Liver (tissue), 9 donors: ENCODE data around the gene MAGI1. TPM values are rescaled to one million over a fixed set of nuclear protein-coding genes. Genes with fewer than 3 reads are reported as not detected.

Experiments used
- DNase-seq: peaks from one replicate; pipeline ENCODE4 v3.0.0-alpha.2; 2017; ENCODE audit warnings: low spot score
- H3K27ac ChIP-seq, 2 donors: one replicate each; pipeline ENCODE4 v1.7.0; 2013; ENCODE audit warnings: inconsistent platforms in 2 of 2, low read length in 2 of 2, control low read depth in 1 of 2, low read depth in 1 of 2, mild to moderate bottlenecking in 1 of 2
- H3K27me3 ChIP-seq, 4 donors: one replicate each; pipeline versions ENCODE4 v1.6.1 to v1.7.0; 2013; ENCODE audit warnings: low read length in 3 of 4, inconsistent platforms in 1 of 4, mild to moderate bottlenecking in 1 of 4, moderate library complexity in 1 of 4; ENCODE audit not compliant: control insufficient read depth in 4 of 4, insufficient read depth in 4 of 4
- H3K36me3 ChIP-seq, 4 donors: one replicate each; pipeline versions ENCODE4 v1.6.1 to v1.7.0; 2013; ENCODE audit warnings: low read length in 3 of 4, mild to moderate bottlenecking in 3 of 4, low read depth in 1 of 4, moderate library complexity in 1 of 4; ENCODE audit not compliant: control insufficient read depth in 4 of 4, insufficient read depth in 3 of 4
- H3K4me1 ChIP-seq, 4 donors: one replicate each; pipeline versions ENCODE4 v1.6.1 to v1.7.0; 2013; ENCODE audit warnings: low read length in 3 of 4, mild to moderate bottlenecking in 3 of 4, moderate library complexity in 1 of 4; ENCODE audit not compliant: control insufficient read depth in 4 of 4, insufficient read depth in 4 of 4
- H3K4me3 ChIP-seq, 3 donors: one replicate each; pipeline versions ENCODE4 v1.6.1 to v1.7.0; 2013; ENCODE audit warnings: low read length in 3 of 3, control low read depth in 1 of 3, low read depth in 1 of 3, mild to moderate bottlenecking in 1 of 3
- H3K9ac ChIP-seq, 2 donors: one replicate each; pipeline ENCODE4 v1.7.0; 2013; ENCODE audit warnings: low read length in 2 of 2, mild to moderate bottlenecking in 2 of 2, moderate library complexity in 2 of 2, control low read depth in 1 of 2, low read depth in 1 of 2
- H3K9me3 ChIP-seq, 4 donors: one replicate each; pipeline versions ENCODE4 v1.6.1 to v1.7.0; 2013; ENCODE audit warnings: low read length in 3 of 4; ENCODE audit not compliant: control insufficient read depth in 4 of 4
- CTCF ChIP-seq: fragments of 150-350 bp; IDR thresholded peaks from 2 replicates; pipeline ENCODE4 v1.5.1; 2017; ENCODE audit warnings: improper control_type of control experiment, low read depth, low read length; ENCODE audit not compliant: missing input control
- FOXA1 ChIP-seq: IDR thresholded peaks from 2 replicates; pipeline ENCODE4 v1.6.1; 2016; ENCODE audit warnings: antibody characterized with exemption
- GABPA ChIP-seq, 2 donors: IDR thresholded peaks in 1 of 2; conservative IDR thresholded peaks in 1 of 2; 2 replicates each; pipeline ENCODE4 v1.6.1; 2016; ENCODE audit warnings: antibody characterized with exemption in 2 of 2, mild to moderate bottlenecking in 1 of 2, moderate library complexity in 1 of 2
- HNF4G ChIP-seq: IDR thresholded peaks from 2 replicates; pipeline ENCODE4 v1.6.1; 2016; ENCODE audit warnings: antibody characterized with exemption
- NR2F2 ChIP-seq: IDR thresholded peaks from 2 replicates; pipeline ENCODE4 v1.6.1; 2016; ENCODE audit warnings: antibody characterized with exemption
- SP1 ChIP-seq: IDR thresholded peaks from 2 replicates; pipeline ENCODE4 v1.6.1; 2018; ENCODE audit warnings: antibody characterized with exemption, mild to moderate bottlenecking
- TAF1 ChIP-seq: conservative IDR thresholded peaks from 2 replicates; pipeline ENCODE4 v1.6.1; 2016; ENCODE audit warnings: antibody characterized with exemption, mild to moderate bottlenecking
- YY1 ChIP-seq: IDR thresholded peaks from 2 replicates; pipeline ENCODE4 v1.6.1; 2016; ENCODE audit warnings: antibody characterized with exemption, mild to moderate bottlenecking
- WGBS: extraction: QIAGEN DNeasy Blood & Tissue Kit; methylation state at CpG from one replicate; pipeline ENCODE4 v1.1.7; 2013; 5-methylcytosine and 5-hydroxymethylcytosine counted together
- polyA plus RNA-seq, 2 donors: library from polyadenylated mRNA; stranded (reverse) in 1 of 2; unstranded in 1 of 2; fragments of 200-250 nt in 1 of 2; fragments of >200 nt in 1 of 2; fragmentation: Nextera tagmentation in 1 of 2; extraction: Ambion mirVana in 1 of 2; gene quantifications; one replicate each; pipeline versions ENCODE4 v1.2.1 to v1.2.3, GENCODE V29; 2013 to 2015
- total RNA-seq, 2 donors: library from RNA; depleted of rRNA; stranded (reverse); fragments of >200 nt; gene quantifications; one replicate each; pipeline ENCODE4 v1.2.3, GENCODE V29; 2014
- TF ChIP-seq, protein P1 (sequence below): IDR thresholded peaks from 2 replicates; pipeline ENCODE4 v1.6.1; 2016; ENCODE audit warnings: antibody characterized with exemption, mild to moderate bottlenecking
- TF ChIP-seq, protein P2 (sequence below): IDR thresholded peaks from 2 replicates; pipeline ENCODE4 v1.6.1; 2016; ENCODE audit warnings: antibody characterized with exemption
- TF ChIP-seq, protein P3 (sequence below): IDR thresholded peaks from 2 replicates; pipeline ENCODE4 v1.6.1; 2016; ENCODE audit warnings: antibody characterized with exemption
- donor health status: healthy.
- donor health status: healthy.
- donor health status: healthy.
- donor health status: healthy.
- donor health status: healthy.

MAGI1 gene
- total and polyA plus RNA-seq, 4 donors: 9.6 to 68.8 (median 14.0) TPM

- peaks cover 0 to 10% (median 7%) of the 10 kb centered on the region in 4 donors for H3K4me1 ChIP-seq
- H3K4me3 ChIP-seq: no peak overlapping the region
- no peaks in the 10 kb centered on the region for H3K9me3 ChIP-seq
- H3K9ac ChIP-seq: no peak overlapping the region
- DNase-seq: no peak
- H3K27ac ChIP-seq: no peak overlapping the region
- H3K27me3 ChIP-seq: no peaks in the 10 kb centered on the region
- no peaks in the 10 kb centered on the region for H3K36me3 ChIP-seq
- TF ChIP-seq, protein P1, sequence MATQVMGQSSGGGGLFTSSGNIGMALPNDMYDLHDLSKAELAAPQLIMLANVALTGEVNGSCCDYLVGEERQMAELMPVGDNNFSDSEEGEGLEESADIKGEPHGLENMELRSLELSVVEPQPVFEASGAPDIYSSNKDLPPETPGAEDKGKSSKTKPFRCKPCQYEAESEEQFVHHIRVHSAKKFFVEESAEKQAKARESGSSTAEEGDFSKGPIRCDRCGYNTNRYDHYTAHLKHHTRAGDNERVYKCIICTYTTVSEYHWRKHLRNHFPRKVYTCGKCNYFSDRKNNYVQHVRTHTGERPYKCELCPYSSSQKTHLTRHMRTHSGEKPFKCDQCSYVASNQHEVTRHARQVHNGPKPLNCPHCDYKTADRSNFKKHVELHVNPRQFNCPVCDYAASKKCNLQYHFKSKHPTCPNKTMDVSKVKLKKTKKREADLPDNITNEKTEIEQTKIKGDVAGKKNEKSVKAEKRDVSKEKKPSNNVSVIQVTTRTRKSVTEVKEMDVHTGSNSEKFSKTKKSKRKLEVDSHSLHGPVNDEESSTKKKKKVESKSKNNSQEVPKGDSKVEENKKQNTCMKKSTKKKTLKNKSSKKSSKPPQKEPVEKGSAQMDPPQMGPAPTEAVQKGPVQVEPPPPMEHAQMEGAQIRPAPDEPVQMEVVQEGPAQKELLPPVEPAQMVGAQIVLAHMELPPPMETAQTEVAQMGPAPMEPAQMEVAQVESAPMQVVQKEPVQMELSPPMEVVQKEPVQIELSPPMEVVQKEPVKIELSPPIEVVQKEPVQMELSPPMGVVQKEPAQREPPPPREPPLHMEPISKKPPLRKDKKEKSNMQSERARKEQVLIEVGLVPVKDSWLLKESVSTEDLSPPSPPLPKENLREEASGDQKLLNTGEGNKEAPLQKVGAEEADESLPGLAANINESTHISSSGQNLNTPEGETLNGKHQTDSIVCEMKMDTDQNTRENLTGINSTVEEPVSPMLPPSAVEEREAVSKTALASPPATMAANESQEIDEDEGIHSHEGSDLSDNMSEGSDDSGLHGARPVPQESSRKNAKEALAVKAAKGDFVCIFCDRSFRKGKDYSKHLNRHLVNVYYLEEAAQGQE: no peak
- TF ChIP-seq GABPA (IDR thresholded peaks at IDR 0.05 in 1 of 2, conservative IDR thresholded peaks at IDR 0.05 in 1 of 2): no peak
- no peak for TF ChIP-seq SP1
- no peak for TF ChIP-seq TAF1
- TF ChIP-seq HNF4G: no peak
- TF ChIP-seq, protein P2, sequence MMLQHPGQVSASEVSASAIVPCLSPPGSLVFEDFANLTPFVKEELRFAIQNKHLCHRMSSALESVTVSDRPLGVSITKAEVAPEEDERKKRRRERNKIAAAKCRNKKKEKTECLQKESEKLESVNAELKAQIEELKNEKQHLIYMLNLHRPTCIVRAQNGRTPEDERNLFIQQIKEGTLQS: no peak
- TF ChIP-seq YY1: no peak
- 94% methylated on average over 10 of the region's 10 CpGs for WGBS
Measured at GRCh38 chr3:65559643-65560042, 479.1 kb downstream of the MAGI1 start.

DNA sequence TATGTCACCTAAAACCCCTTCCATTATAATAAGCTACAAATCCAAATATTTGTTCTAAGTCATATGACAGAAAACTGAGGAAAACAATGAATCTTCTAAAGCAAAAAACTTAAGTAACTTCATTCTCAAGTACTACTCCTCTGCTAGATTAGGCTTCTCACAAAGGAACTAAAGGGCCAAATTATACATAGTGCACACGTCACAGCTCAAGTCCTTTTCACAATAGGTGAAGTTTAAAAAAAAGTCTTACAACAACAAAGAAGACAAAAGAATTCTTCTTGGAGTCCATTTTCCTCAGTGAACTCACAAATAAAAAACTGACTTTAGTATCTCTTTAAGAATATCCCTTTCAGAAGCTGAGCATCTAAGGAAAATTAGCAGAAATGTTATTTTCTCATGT is 479.9 kb downstream of the MAGI1 start:
- Histone ChIP-seq H3K4me3 (no peak overlapping the region), H3K27me3 (no peaks in the 10 kb centered on the region), H3K36me3 (no peaks in the 10 kb centered on the region), H3K9me3 (no peaks in the 10 kb centered on the region), H3K27ac (no peak overlapping the region), H3K9ac (no peak overlapping the region), H3K4me1 (peaks cover 0 to 10% (median 7%) of the 10 kb centered on the region in 4 donors)
- DNase-seq: no peak
- 96% methylated on average over 1 of the region's 1 CpG for WGBS
- TF ChIP-seq YY1: no peak
- no peak for TF ChIP-seq CTCF
- TF ChIP-seq, protein P3, sequence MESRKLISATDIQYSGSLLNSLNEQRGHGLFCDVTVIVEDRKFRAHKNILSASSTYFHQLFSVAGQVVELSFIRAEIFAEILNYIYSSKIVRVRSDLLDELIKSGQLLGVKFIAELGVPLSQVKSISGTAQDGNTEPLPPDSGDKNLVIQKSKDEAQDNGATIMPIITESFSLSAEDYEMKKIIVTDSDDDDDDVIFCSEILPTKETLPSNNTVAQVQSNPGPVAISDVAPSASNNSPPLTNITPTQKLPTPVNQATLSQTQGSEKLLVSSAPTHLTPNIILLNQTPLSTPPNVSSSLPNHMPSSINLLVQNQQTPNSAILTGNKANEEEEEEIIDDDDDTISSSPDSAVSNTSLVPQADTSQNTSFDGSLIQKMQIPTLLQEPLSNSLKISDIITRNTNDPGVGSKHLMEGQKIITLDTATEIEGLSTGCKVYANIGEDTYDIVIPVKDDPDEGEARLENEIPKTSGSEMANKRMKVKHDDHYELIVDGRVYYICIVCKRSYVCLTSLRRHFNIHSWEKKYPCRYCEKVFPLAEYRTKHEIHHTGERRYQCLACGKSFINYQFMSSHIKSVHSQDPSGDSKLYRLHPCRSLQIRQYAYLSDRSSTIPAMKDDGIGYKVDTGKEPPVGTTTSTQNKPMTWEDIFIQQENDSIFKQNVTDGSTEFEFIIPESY: no peak
- TF ChIP-seq SP1: no peak
- no peak for TF ChIP-seq NR2F2
- no peak for TF ChIP-seq HNF4G
- no peak for TF ChIP-seq FOXA1
